ENCODE data around the gene AAMP. TPM values are rescaled to one million over a fixed set of nuclear protein-coding genes. Genes with fewer than 3 reads are reported as not detected.

Gene AAMP
- total and polyA plus RNA-seq, 9 donors = 71.1 to 144 (median 106) TPM

- Histone ChIP-seq H3K27me3 (no peaks in the 10 kb centered on the region), H3K9me3 (no peaks in the 10 kb centered on the region), H3K4me3 (no peak overlapping the region), H3K27ac (no peak overlapping the region), H3K36me3 (peaks cover 3% of the 10 kb centered on the region), H3K4me1 (ENCODE audit: insufficient read depth) (no peaks in the 10 kb centered on the region)
- intact Hi-C loops (cut with DNase I) = no loop called here
- TF ChIP-seq CTCF (IDR thresholded peaks at IDR 0.05) = no peak
- TF ChIP-seq EP300 (IDR thresholded peaks at IDR 0.05) = no peak
- no peak for TF ChIP-seq POLR2A (IDR thresholded peaks at IDR 0.05)
- 43 to 55% (median 44%) methylated on average over 7 of the region's 7 CpGs for WGBS, 3 donors
- no peak for DNase-seq
Observed at GRCh38 chr2:218252509-218253231, 17.3 kb downstream of the AAMP start.

- H3K9me3 ChIP-seq = no peaks in the 10 kb centered on the region
- H3K27me3 ChIP-seq = no peaks in the 10 kb centered on the region
- no peak overlapping the region for H3K27ac ChIP-seq
- TF ChIP-seq EP300 (IDR thresholded peaks at IDR 0.05) = no peak
- TF ChIP-seq CTCF (IDR thresholded peaks at IDR 0.05) = no peak
- TF ChIP-seq POLR2A (IDR thresholded peaks at IDR 0.05) = no peak
- 93 to 95% (median 93%) methylated on average over 13 of the region's 13 CpGs for WGBS, 3 donors
- peaks cover 3% of the 10 kb centered on the region for H3K36me3 ChIP-seq
- H3K4me3 ChIP-seq = no peak overlapping the region
- no peak for DNase-seq
- no peaks in the 10 kb centered on the region for H3K4me1 ChIP-seq (ENCODE audit: insufficient read depth)
- intact Hi-C loops (cut with DNase I) = no loop called here
Observed at GRCh38 chr2:218249691-218250090, 20.2 kb downstream of the AAMP start.

GRCh38 chr2:218245214-218245613 is 24.7 kb downstream of the AAMP start:
- intact Hi-C loops (cut with DNase I) = no loop called here
- no peak for DNase-seq
- no peaks in the 10 kb centered on the region for H3K4me1 ChIP-seq (ENCODE audit: insufficient read depth)
- H3K4me3 ChIP-seq = no peak overlapping the region
- H3K36me3 ChIP-seq = peaks cover 3% of the 10 kb centered on the region
- no peak for TF ChIP-seq CTCF (IDR thresholded peaks at IDR 0.05)
- no peak for TF ChIP-seq POLR2A (IDR thresholded peaks at IDR 0.05)
- TF ChIP-seq EP300 (IDR thresholded peaks at IDR 0.05) = no peak
- no peak overlapping the region for H3K27ac ChIP-seq
- no peaks in the 10 kb centered on the region for H3K9me3 ChIP-seq
- no peaks in the 10 kb centered on the region for H3K27me3 ChIP-seq
- WGBS, 3 donors = 81 to 83% (median 82%) methylated on average over 5 of the region's 5 CpGs

- H3K9me3 ChIP-seq = no peaks in the 10 kb centered on the region
- TF ChIP-seq CTCF (IDR thresholded peaks at IDR 0.05) (no peak), POLR2A (IDR thresholded peaks at IDR 0.05) (no peak), EP300 (IDR thresholded peaks at IDR 0.05) (no peak)
- no peak for DNase-seq
- H3K27me3 ChIP-seq = no peaks in the 10 kb centered on the region
- H3K4me1 ChIP-seq (ENCODE audit: insufficient read depth) = no peaks in the 10 kb centered on the region
- no peak overlapping the region for H3K27ac ChIP-seq
- intact Hi-C loops (cut with DNase I) = no loop called here
- no peak overlapping the region for H3K4me3 ChIP-seq
- 89 to 96% (median 92%) methylated on average over 2 of the region's 2 CpGs for WGBS, 3 donors
- peaks cover 3% of the 10 kb centered on the region for H3K36me3 ChIP-seq
Observed at GRCh38 chr2:218244665-218245064, 25.3 kb downstream of the AAMP start.
